Skeletal muscle satellite cell (primary cell): ENCODE results near the gene OSCAR.

ENCODE experiments used
- H3K27me3 ChIP-seq: 2 replicates; pipeline ENCODE4 v1.7.0; 2013; ENCODE audit warnings: low read length; ENCODE audit not compliant: control insufficient read depth, insufficient read depth
- H3K36me3 ChIP-seq: 2 replicates; pipeline ENCODE4 v1.7.0; 2013; ENCODE audit warnings: mild to moderate bottlenecking, control low read depth, low read length; ENCODE audit not compliant: insufficient read depth
- H3K4me1 ChIP-seq: 2 replicates; pipeline ENCODE4 v1.7.0; 2013; ENCODE audit warnings: low read length; ENCODE audit not compliant: control insufficient read depth, insufficient read depth
- H3K4me2 ChIP-seq: 2 replicates; pipeline ENCODE4 v1.7.0; 2013; ENCODE audit warnings: mild to moderate bottlenecking, low read length
- H3K4me3 ChIP-seq: 2 replicates; pipeline ENCODE4 v1.7.0; 2013; ENCODE audit warnings: low read length
- H3K9ac ChIP-seq: 2 replicates; pipeline ENCODE4 v1.7.0; 2013; ENCODE audit warnings: mild to moderate bottlenecking, low read depth, low read length, moderate library complexity
- H3K9me3 ChIP-seq: replicated peaks from 2 replicates; pipeline ENCODE4 v1.7.0; 2013; ENCODE audit warnings: mild to moderate bottlenecking, control low read depth, low read length

Gene OSCAR

DNA sequence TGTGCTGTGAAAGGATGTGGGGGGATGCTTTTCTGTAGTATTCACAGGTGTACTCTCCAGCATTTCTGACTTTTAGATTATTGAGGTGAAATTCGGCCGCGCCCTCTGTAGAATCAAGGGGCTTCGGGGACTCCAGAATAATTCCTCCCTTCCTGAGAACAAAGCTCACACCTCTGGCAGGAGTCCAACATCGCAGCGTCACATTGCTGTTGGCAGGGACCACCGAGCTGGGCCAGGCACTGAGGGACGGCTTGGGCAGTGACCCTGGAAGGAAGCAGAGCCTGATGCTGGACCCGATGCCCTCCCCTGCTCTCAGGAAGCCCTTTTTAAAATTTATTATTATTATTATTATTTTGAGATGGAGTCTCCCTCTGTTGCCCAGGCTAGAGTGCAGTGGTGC, 25.8 kb downstream of the OSCAR start:
- Histone ChIP-seq H3K9me3 (no peaks in the 10 kb centered on the region), H3K4me1 (no peaks in the 10 kb centered on the region), H3K27me3 (no peaks in the 10 kb centered on the region), H3K9ac (no peak overlapping the region), H3K4me3 (no peak overlapping the region), H3K4me2 (no peak overlapping the region), H3K36me3 (no peaks in the 10 kb centered on the region)

DNA sequence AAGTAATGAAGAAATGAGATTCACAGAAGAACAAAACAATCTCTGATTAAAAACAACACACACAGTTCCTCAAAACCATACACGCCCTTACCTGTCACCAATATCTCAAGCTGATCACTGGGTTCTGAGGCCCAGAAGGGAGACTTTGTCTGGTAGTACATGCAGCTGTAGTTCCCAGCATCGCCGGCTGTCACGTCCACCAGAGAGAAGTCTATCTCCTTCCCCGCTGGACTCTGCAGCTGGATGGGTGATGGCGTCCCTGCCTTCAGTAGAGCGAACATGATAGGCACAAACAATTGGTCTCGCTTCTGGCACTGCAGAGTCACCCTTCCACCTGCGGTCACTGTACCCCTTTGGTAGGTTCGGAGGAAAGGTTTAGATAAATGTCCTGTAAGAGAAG, 26.8 kb downstream of the OSCAR start:
- no peaks in the 10 kb centered on the region for H3K4me1 ChIP-seq
- H3K9me3 ChIP-seq, result no peaks in the 10 kb centered on the region
- no peaks in the 10 kb centered on the region for H3K36me3 ChIP-seq
- no peak overlapping the region for H3K9ac ChIP-seq
- no peak overlapping the region for H3K4me3 ChIP-seq
- H3K27me3 ChIP-seq, result no peaks in the 10 kb centered on the region
- no peak overlapping the region for H3K4me2 ChIP-seq

DNA sequence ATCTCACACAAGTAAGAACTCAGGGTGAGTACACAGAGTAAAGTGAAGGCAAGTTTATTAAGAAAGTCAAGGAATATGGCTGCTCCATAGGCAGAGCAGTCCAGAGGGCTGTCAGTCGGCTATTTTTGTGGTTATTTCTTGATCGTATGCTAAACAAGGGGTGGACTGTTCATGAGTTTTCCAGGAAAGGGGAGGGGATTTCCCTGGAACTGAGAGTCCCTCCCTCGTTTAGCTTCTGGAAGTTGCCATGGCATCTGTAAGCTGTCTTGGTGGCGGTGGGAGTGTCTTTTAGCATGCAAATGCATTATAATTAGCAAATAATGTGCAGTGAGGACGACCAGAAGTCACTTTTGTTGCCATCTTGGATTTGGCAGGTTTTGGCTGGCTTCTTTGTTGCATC, 31.1 kb downstream of the OSCAR start:
- no peak overlapping the region for H3K4me2 ChIP-seq
- H3K4me1 ChIP-seq, result no peaks in the 10 kb centered on the region
- H3K9me3 ChIP-seq, result no peaks in the 10 kb centered on the region
- no peak overlapping the region for H3K4me3 ChIP-seq
- no peaks in the 10 kb centered on the region for H3K36me3 ChIP-seq
- no peak overlapping the region for H3K9ac ChIP-seq
- H3K27me3 ChIP-seq, result no peaks in the 10 kb centered on the region

DNA sequence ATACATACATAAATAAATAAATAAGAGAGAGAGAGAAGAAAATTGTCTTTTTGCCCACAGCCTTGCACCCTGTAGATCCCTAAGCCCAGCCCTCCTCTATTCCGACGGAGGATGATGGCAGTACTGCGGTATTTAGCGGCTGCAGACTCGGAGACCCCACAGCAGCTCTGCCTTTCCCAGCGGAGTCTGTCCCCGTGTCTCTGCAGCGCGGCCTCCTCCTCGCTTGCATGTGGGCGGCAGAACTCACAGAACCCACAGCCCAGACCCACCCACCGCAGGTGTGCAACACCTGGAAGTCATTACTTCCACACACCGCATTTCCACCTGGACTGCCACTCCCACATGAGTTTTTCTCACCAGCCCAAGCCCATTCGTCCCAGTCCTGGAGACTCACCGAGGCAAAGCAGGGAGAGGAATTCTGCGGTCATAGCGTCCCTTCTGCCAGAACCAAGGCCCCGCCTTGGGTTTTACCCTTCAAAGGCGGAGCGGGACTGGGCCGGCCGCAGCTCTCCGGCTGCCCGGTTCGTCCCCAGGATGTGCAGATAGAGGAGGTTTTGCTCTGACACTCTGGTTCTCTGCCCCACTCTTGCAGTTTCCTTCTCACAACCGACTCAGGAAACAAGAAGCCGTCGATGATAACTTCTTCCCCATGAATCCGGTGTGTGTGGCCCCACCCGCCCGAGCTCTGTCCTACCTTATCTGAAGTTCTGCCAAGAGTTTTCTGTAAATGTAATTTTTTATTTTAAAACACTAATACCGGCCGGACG, 37.1 kb downstream of the OSCAR start, which contains the start of gene VSTM1:
TSS of gene VSTM1 (minus strand) at position 548 of the 767 bp plus-strand sequence. CDS start at position 428, 120 bp downstream.
- no peaks in the 10 kb centered on the region for H3K36me3 ChIP-seq
- no peak within 1 kb of the TSS for H3K4me2 ChIP-seq
- no peak within 1 kb of the TSS for H3K9ac ChIP-seq
- no peak within 1 kb of the TSS for H3K4me3 ChIP-seq
- no peaks in the 10 kb centered on the region for H3K9me3 ChIP-seq
- H3K27me3 ChIP-seq, result no peaks in the 10 kb centered on the region
- no peaks in the 10 kb centered on the region for H3K4me1 ChIP-seq

DNA sequence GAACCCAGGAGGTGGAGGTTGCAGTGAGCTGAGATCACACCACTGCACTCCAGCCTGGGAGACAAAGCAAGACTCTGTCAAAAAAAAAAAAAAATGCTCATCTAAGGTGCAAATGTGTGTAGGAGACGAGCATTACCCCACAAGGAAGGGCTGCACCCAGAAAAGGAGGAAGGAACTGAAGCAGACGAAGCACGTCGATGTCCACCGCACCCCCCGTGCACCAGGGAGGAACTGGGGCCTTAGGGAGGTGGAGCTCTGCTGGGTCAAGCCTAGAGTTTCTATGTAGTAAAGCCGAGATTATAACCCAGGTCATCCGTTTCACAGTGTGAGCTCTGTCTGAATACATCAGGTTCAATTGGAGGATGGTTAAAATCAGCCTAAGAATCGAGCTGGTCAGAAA, 38.0 kb downstream of the OSCAR start:
- no peaks in the 10 kb centered on the region for H3K27me3 ChIP-seq
- no peaks in the 10 kb centered on the region for H3K4me1 ChIP-seq
- H3K4me2 ChIP-seq, result no peak overlapping the region
- no peak overlapping the region for H3K9ac ChIP-seq
- H3K4me3 ChIP-seq, result no peak overlapping the region
- H3K36me3 ChIP-seq, result no peaks in the 10 kb centered on the region
- no peaks in the 10 kb centered on the region for H3K9me3 ChIP-seq

DNA sequence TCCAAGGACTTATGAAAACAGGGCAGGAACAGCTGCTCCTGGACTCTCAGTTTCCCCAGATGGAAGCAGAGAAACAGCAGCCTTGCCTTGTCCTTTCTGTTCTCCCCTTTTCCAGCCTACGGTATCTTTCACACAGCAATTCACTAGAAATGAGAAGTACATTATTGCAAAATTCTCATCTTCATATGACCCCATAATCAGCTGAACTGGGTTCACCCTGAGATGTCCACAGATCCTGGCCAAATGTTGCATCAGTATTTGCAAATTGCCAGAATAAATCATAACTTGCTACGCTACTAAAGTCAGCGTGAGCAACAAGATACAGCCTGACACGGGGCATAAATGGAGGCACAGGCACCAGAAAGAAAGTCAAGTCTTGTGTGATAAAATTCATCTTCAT, 53.0 kb downstream of the OSCAR start:
- H3K36me3 ChIP-seq, result no peaks in the 10 kb centered on the region
- H3K9ac ChIP-seq, result no peak overlapping the region
- H3K4me2 ChIP-seq, result no peak overlapping the region
- peaks cover 3% of the 10 kb centered on the region for H3K27me3 ChIP-seq
- no peaks in the 10 kb centered on the region for H3K4me1 ChIP-seq
- H3K9me3 ChIP-seq, result no peaks in the 10 kb centered on the region
- H3K4me3 ChIP-seq, result no peak overlapping the region

DNA sequence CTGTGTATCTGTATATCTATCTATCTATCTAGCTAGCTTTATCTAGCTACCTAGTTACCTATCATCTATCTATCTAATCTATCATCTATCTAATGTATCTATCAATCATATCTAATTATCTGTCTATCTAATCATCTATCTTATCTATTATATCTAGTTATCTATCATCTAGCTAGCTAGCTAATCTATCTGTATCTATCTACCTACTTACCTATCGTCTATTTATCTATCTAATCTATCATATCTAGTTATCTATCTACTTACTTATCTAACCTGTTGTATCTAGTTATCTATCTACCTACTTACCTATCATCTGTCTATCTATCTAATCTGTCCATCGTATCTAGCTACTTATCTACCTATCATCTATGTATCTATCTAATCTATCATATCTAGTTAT, 54.8 kb downstream of the OSCAR start:
- Histone ChIP-seq H3K4me2 (no peak overlapping the region), H3K9me3 (no peaks in the 10 kb centered on the region), H3K36me3 (no peaks in the 10 kb centered on the region), H3K9ac (no peak overlapping the region), H3K4me3 (no peak overlapping the region), H3K4me1 (no peaks in the 10 kb centered on the region), H3K27me3 (peaks cover 6% of the 10 kb centered on the region)
